Liver (tissue), 9 donors: ENCODE data around the gene KIF7. TPM values are rescaled to one million over a fixed set of nuclear protein-coding genes. Genes with fewer than 3 reads are reported as not detected.

Experiments
- DNase-seq: peaks from one replicate; pipeline ENCODE4 v3.0.0-alpha.2; 2017; ENCODE audit warnings: low spot score
- H3K27ac ChIP-seq, 2 donors: one replicate each; pipeline ENCODE4 v1.7.0; 2013; ENCODE audit warnings: inconsistent platforms in 2 of 2, low read length in 2 of 2, control low read depth in 1 of 2, low read depth in 1 of 2, mild to moderate bottlenecking in 1 of 2
- H3K27me3 ChIP-seq, 4 donors: one replicate each; pipeline versions ENCODE4 v1.6.1 to v1.7.0; 2013; ENCODE audit warnings: low read length in 3 of 4, inconsistent platforms in 1 of 4, mild to moderate bottlenecking in 1 of 4, moderate library complexity in 1 of 4; ENCODE audit not compliant: control insufficient read depth in 4 of 4, insufficient read depth in 4 of 4
- H3K36me3 ChIP-seq, 4 donors: one replicate each; pipeline versions ENCODE4 v1.6.1 to v1.7.0; 2013; ENCODE audit warnings: low read length in 3 of 4, mild to moderate bottlenecking in 3 of 4, low read depth in 1 of 4, moderate library complexity in 1 of 4; ENCODE audit not compliant: control insufficient read depth in 4 of 4, insufficient read depth in 3 of 4
- H3K4me1 ChIP-seq, 4 donors: one replicate each; pipeline versions ENCODE4 v1.6.1 to v1.7.0; 2013; ENCODE audit warnings: low read length in 3 of 4, mild to moderate bottlenecking in 3 of 4, moderate library complexity in 1 of 4; ENCODE audit not compliant: control insufficient read depth in 4 of 4, insufficient read depth in 4 of 4
- H3K4me3 ChIP-seq, 3 donors: one replicate each; pipeline versions ENCODE4 v1.6.1 to v1.7.0; 2013; ENCODE audit warnings: low read length in 3 of 3, control low read depth in 1 of 3, low read depth in 1 of 3, mild to moderate bottlenecking in 1 of 3
- H3K9ac ChIP-seq, 2 donors: one replicate each; pipeline ENCODE4 v1.7.0; 2013; ENCODE audit warnings: low read length in 2 of 2, mild to moderate bottlenecking in 2 of 2, moderate library complexity in 2 of 2, control low read depth in 1 of 2, low read depth in 1 of 2
- H3K9me3 ChIP-seq, 4 donors: one replicate each; pipeline versions ENCODE4 v1.6.1 to v1.7.0; 2013; ENCODE audit warnings: low read length in 3 of 4; ENCODE audit not compliant: control insufficient read depth in 4 of 4
- ATF3 ChIP-seq: IDR thresholded peaks from 2 replicates; pipeline ENCODE4 v1.6.1; 2016; ENCODE audit warnings: antibody characterized with exemption
- CTCF ChIP-seq: fragments of 150-350 bp; IDR thresholded peaks from 2 replicates; pipeline ENCODE4 v1.5.1; 2017; ENCODE audit warnings: improper control_type of control experiment, low read depth, low read length; ENCODE audit not compliant: missing input control
- EGR1 ChIP-seq, 2 donors: IDR thresholded peaks; 2 replicates each; pipeline ENCODE4 v1.6.1; 2016 to 2018; ENCODE audit warnings: antibody characterized with exemption in 2 of 2, low read depth in 2 of 2
- FOXA1 ChIP-seq: IDR thresholded peaks from 2 replicates; pipeline ENCODE4 v1.6.1; 2016; ENCODE audit warnings: antibody characterized with exemption
- FOXA2 ChIP-seq: IDR thresholded peaks from 2 replicates; pipeline ENCODE4 v1.6.1; 2016; ENCODE audit warnings: antibody characterized with exemption
- GABPA ChIP-seq, 2 donors: IDR thresholded peaks in 1 of 2; conservative IDR thresholded peaks in 1 of 2; 2 replicates each; pipeline ENCODE4 v1.6.1; 2016; ENCODE audit warnings: antibody characterized with exemption in 2 of 2, mild to moderate bottlenecking in 1 of 2, moderate library complexity in 1 of 2
- HNF4A ChIP-seq, 2 donors: conservative IDR thresholded peaks; 2 replicates each; pipeline ENCODE4 v1.6.1; 2016; ENCODE audit warnings: antibody characterized with exemption in 2 of 2, mild to moderate bottlenecking in 2 of 2
- HNF4G ChIP-seq: IDR thresholded peaks from 2 replicates; pipeline ENCODE4 v1.6.1; 2016; ENCODE audit warnings: antibody characterized with exemption
- JUND ChIP-seq, 2 donors: IDR thresholded peaks; 2 replicates each; pipeline ENCODE4 v1.6.1; 2016; ENCODE audit warnings: antibody characterized with exemption in 2 of 2
- MAX ChIP-seq: IDR thresholded peaks from 2 replicates; pipeline ENCODE4 v1.6.1; 2016; ENCODE audit warnings: antibody characterized with exemption
- NR2F2 ChIP-seq: IDR thresholded peaks from 2 replicates; pipeline ENCODE4 v1.6.1; 2016; ENCODE audit warnings: antibody characterized with exemption
- RAD21 ChIP-seq, 2 donors: IDR thresholded peaks; 2 replicates each; pipeline ENCODE4 v1.6.1; 2016; ENCODE audit warnings: antibody characterized with exemption in 2 of 2, mild to moderate bottlenecking in 2 of 2
- REST ChIP-seq: IDR thresholded peaks from 2 replicates; pipeline ENCODE4 v1.6.1; 2016; ENCODE audit warnings: antibody characterized with exemption, mild to moderate bottlenecking
- RXRA ChIP-seq, 2 donors: IDR thresholded peaks; 2 replicates each; pipeline ENCODE4 v1.6.1; 2017 to 2018; ENCODE audit warnings: antibody characterized with exemption in 2 of 2, mild to moderate bottlenecking in 1 of 2
- SP1 ChIP-seq: IDR thresholded peaks from 2 replicates; pipeline ENCODE4 v1.6.1; 2018; ENCODE audit warnings: antibody characterized with exemption, mild to moderate bottlenecking
- TAF1 ChIP-seq: conservative IDR thresholded peaks from 2 replicates; pipeline ENCODE4 v1.6.1; 2016; ENCODE audit warnings: antibody characterized with exemption, mild to moderate bottlenecking
- YY1 ChIP-seq: IDR thresholded peaks from 2 replicates; pipeline ENCODE4 v1.6.1; 2016; ENCODE audit warnings: antibody characterized with exemption, mild to moderate bottlenecking
- ZBTB33 ChIP-seq: IDR thresholded peaks from 2 replicates; pipeline ENCODE4 v1.6.1; 2016; ENCODE audit warnings: antibody characterized with exemption
- WGBS: extraction: QIAGEN DNeasy Blood & Tissue Kit; methylation state at CpG from one replicate; pipeline ENCODE4 v1.1.7; 2013; 5-methylcytosine and 5-hydroxymethylcytosine counted together
- polyA plus RNA-seq, 2 donors: library from polyadenylated mRNA; stranded (reverse) in 1 of 2; unstranded in 1 of 2; fragments of 200-250 nt in 1 of 2; fragments of >200 nt in 1 of 2; fragmentation: Nextera tagmentation in 1 of 2; extraction: Ambion mirVana in 1 of 2; gene quantifications; one replicate each; pipeline versions ENCODE4 v1.2.1 to v1.2.3, GENCODE V29; 2013 to 2015
- total RNA-seq, 2 donors: library from RNA; depleted of rRNA; stranded (reverse); fragments of >200 nt; gene quantifications; one replicate each; pipeline ENCODE4 v1.2.3, GENCODE V29; 2014
- donor health status: healthy.
- donor health status: healthy.
- donor health status: healthy.
- donor health status: healthy.
- donor health status: healthy.

KIF7 gene
- total and polyA plus RNA-seq, 4 donors, result 0.04 to 1.3 (median 0.72) TPM

- H3K27ac ChIP-seq, result no peak overlapping the region
- 92% methylated on average over 13 of the region's 13 CpGs for WGBS
- TF ChIP-seq YY1 (no peak), ATF3 (no peak), SP1 (no peak), MAX (no peak), JUND (IDR thresholded peaks at IDR 0.05) (no peak)
Measured at GRCh38 chr15:89664441-89665350, 9.4 kb upstream of the KIF7 start.

GRCh38 chr15:89662893-89663626 is 7.8 kb upstream of the KIF7 start:
- peaks cover 0 to 2% (median under 1%) of the 10 kb centered on the region in 4 donors for H3K36me3 ChIP-seq
- DNase-seq, result no peak
- no peak overlapping the region for H3K9ac ChIP-seq
- H3K27ac ChIP-seq, result no peak overlapping the region
- H3K4me1 ChIP-seq, result peaks cover 0 to 2% (median 0%) of the 10 kb centered on the region in 4 donors
- no peaks in the 10 kb centered on the region for H3K27me3 ChIP-seq
- no peaks in the 10 kb centered on the region for H3K9me3 ChIP-seq
- H3K4me3 ChIP-seq, result no peak overlapping the region
- no peak for TF ChIP-seq YY1
- TF ChIP-seq ZBTB33, result no peak
- TF ChIP-seq ATF3, result no peak
- no peak for TF ChIP-seq SP1
- no peak for TF ChIP-seq RXRA (IDR thresholded peaks at IDR 0.05)
- TF ChIP-seq HNF4A (conservative IDR thresholded peaks at IDR 0.05), result no peak
- no peak for TF ChIP-seq NR2F2
- no peak for TF ChIP-seq FOXA1
- TF ChIP-seq TAF1, result no peak
- no peak for TF ChIP-seq FOXA2
- no peak for TF ChIP-seq MAX
- TF ChIP-seq CTCF, result no peak
- TF ChIP-seq GABPA (IDR thresholded peaks at IDR 0.05 in 1 of 2, conservative IDR thresholded peaks at IDR 0.05 in 1 of 2), result no peak
- TF ChIP-seq RAD21 (IDR thresholded peaks at IDR 0.05), result no peak
- no peak for TF ChIP-seq HNF4G
- TF ChIP-seq JUND (IDR thresholded peaks at IDR 0.05), result no peak
- TF ChIP-seq EGR1 (IDR thresholded peaks at IDR 0.05; ENCODE audit: low read depth in 2 of 2), result no peak
- TF ChIP-seq REST, result no peak
- 64% methylated on average over 11 of the region's 11 CpGs for WGBS

More at GRCh38 chr15:89664441-89665350, 9.4 kb upstream of the KIF7 start:
- no peak for DNase-seq
- Histone ChIP-seq H3K36me3 (peaks cover 0 to 6% (median 1%) of the 10 kb centered on the region in 4 donors), H3K27me3 (no peaks in the 10 kb centered on the region), H3K9ac (peak overlapping the region in 1 of 2 donors; percentile 51), H3K4me1 (peaks cover 0 to 2% (median 0%) of the 10 kb centered on the region in 4 donors), H3K9me3 (no peaks in the 10 kb centered on the region), H3K4me3 (no peak overlapping the region)
